ENCODE data around the gene TPT1.
"Not testable (repeated sequence)": the region's sequence is repeated elsewhere in the genome, so short reads cannot be mapped to it uniquely, and the experiment has no call there.

TPT1 gene

GRCh38 chr13:45341034-45341798, at the start of gene TPT1:
TPT1 (minus strand) TSS chr13:45341183; CDS start chr13:45341069, 114 bp downstream.
- peak; percentile 95 for DNase-seq

- DNase-seq, result not testable (repeated sequence)
Observed at GRCh38 chr13:45390348-45390747, 49.4 kb upstream of the TPT1 start.

- no peak for DNase-seq
Observed at GRCh38 chr13:45388664-45389063, 47.7 kb upstream of the TPT1 start.

- not testable (repeated sequence) for DNase-seq
Observed at GRCh38 chr13:45386892-45387575, 46.1 kb upstream of the TPT1 start.

GRCh38 chr13:45385907-45386553, 45.0 kb upstream of the TPT1 start:
- DNase-seq, result no peak

GRCh38 chr13:45385320-45385719, 44.3 kb upstream of the TPT1 start:
- DNase-seq, result no peak

GRCh38 chr13:45384474-45385174, 43.6 kb upstream of the TPT1 start:
- no peak for DNase-seq

GRCh38 chr13:45382739-45383138, 41.8 kb upstream of the TPT1 start:
- not testable (repeated sequence) for DNase-seq

GRCh38 chr13:45381196-45381595, 40.2 kb upstream of the TPT1 start:
- no peak for DNase-seq

GRCh38 chr13:45380708-45381107, 39.7 kb upstream of the TPT1 start:
- DNase-seq, result not testable (repeated sequence)

- DNase-seq, result not testable (repeated sequence)
Observed at GRCh38 chr13:45379516-45379915, 38.5 kb upstream of the TPT1 start.

GRCh38 chr13:45378786-45379185, 37.8 kb upstream of the TPT1 start:
- not testable (repeated sequence) for DNase-seq

- not testable (repeated sequence) for DNase-seq
Observed at GRCh38 chr13:45377314-45377713, 36.3 kb upstream of the TPT1 start.

GRCh38 chr13:45376651-45377050, 35.7 kb upstream of the TPT1 start:
- not testable (repeated sequence) for DNase-seq

- no peak for DNase-seq
Observed at GRCh38 chr13:45374917-45375316, 33.9 kb upstream of the TPT1 start.

- DNase-seq, result no peak
Observed at GRCh38 chr13:45373162-45373547, 32.2 kb upstream of the TPT1 start.

GRCh38 chr13:45372189-45373161, 31.5 kb upstream of the TPT1 start:
- peak; percentile 96 for DNase-seq

GRCh38 chr13:45370922-45371406, 30.0 kb upstream of the TPT1 start:
- no peak for DNase-seq

- no peak for DNase-seq
Observed at GRCh38 chr13:45369116-45369515, 28.1 kb upstream of the TPT1 start.

GRCh38 chr13:45368571-45368970, 27.6 kb upstream of the TPT1 start:
- no peak for DNase-seq

- DNase-seq, result no peak
Observed at GRCh38 chr13:45368005-45368404, 27.0 kb upstream of the TPT1 start.

- peak; percentile 26 for DNase-seq
Observed at GRCh38 chr13:45367358-45367757, 26.4 kb upstream of the TPT1 start.

All from NCI-H2171 treated with DMSO at 0.1 percent for 48 hours (cell line).